ENCODE measurements around the gene JPT1.
A peak's percentile ranks its signal among the peaks of the same experiment; 100 is the strongest.
"Not testable (repeated sequence)": the region's sequence is repeated elsewhere in the genome, so short reads cannot be mapped to it uniquely, and the experiment has no call there.

The JPT1 gene

DNA sequence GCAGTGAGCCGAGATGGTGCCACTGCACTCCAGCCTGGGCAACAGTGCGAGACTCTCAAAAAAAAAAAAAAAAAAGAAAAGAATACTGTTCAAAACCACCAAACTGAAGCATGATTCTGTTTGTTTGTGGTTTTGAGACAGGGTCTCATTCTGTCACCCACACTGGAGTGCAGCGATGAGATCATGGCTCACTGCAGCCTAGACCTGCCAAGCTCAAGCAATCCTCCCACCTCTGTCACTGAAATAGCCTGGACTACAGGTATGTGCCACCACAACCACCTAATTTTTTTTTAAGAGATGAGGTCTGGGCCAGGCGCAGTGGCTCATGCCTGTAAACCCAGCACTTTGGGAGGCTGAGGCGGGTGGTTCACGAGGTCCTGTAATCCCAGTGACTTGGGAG is 24.1 kb upstream of the JPT1 start:
- H3K9ac ChIP-seq (ENCODE audit: low read length): no peak overlapping the region
- H3K9me3 ChIP-seq (ENCODE audit: control insufficient read depth, low read depth, low read length): no peaks in the 10 kb centered on the region
- peaks cover 65% of the 10 kb centered on the region for H3K36me3 ChIP-seq (ENCODE audit: control insufficient read depth, low read depth, low read length)

DNA sequence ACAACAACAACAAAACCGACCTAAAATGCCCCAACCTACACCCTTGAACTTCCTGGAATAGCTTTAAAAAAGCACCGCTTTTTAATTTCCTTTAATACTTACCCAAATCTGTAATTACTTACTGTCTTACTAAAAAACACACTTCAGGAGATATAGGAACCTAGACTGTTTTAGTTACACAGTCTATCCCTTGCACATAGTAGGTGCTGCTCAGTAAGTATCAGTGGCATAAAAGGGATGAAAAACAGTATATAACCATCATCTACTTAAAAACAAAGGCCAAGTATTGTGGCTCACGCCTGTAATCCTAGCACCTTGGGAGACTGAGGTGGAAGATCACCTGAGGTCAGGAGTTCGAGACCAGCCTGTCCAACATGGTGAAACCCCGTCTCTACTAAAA is 22.3 kb upstream of the JPT1 start:
- Histone ChIP-seq H3K4me3 (ENCODE audit: low read length) (no peak overlapping the region), H3K9ac (ENCODE audit: low read length) (no peak overlapping the region), H3K4me1 (ENCODE audit: control insufficient read depth, low read depth, low read length) (no peaks in the 10 kb centered on the region), H3K9me3 (ENCODE audit: control insufficient read depth, low read depth, low read length) (no peaks in the 10 kb centered on the region), H3K27me3 (ENCODE audit: control insufficient read depth, insufficient read depth, low read length) (no peaks in the 10 kb centered on the region), H3K36me3 (ENCODE audit: control insufficient read depth, low read depth, low read length) (peaks cover 76% of the 10 kb centered on the region), H3K27ac (ENCODE audit: low read length) (no peak overlapping the region)

More for the DNA sequence above, 24.1 kb upstream of the JPT1 start:
- Histone ChIP-seq H3K4me1 (ENCODE audit: control insufficient read depth, low read depth, low read length) (peaks cover 4% of the 10 kb centered on the region), H3K27me3 (ENCODE audit: control insufficient read depth, insufficient read depth, low read length) (no peaks in the 10 kb centered on the region), H3K27ac (ENCODE audit: low read length) (no peak overlapping the region), H3K4me3 (ENCODE audit: low read length) (no peak overlapping the region)

DNA sequence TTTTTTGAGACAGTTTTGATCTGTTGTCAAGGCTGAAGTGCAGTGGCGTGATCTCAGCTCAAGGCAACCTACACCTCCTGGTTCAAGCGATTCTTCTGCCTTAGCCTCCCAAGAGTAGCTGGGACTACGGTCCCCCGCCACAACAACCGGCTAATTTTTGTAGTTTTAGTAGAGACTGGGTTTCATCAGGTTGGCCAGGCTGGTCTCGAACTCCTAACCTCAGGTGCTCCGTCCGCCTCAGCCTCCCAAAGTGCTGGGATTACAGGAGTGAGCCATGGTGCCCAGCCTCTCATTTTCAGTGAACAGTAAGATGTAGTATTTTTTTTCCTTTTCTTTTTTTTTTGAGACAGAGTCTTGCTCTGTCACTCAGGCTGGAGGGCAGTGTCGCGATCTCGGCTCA is 20.7 kb upstream of the JPT1 start:
- Histone ChIP-seq H3K27me3 (ENCODE audit: control insufficient read depth, insufficient read depth, low read length) (no peaks in the 10 kb centered on the region), H3K9me3 (ENCODE audit: control insufficient read depth, low read depth, low read length) (no peaks in the 10 kb centered on the region), H3K27ac (ENCODE audit: low read length) (no peak overlapping the region), H3K4me3 (ENCODE audit: low read length) (no peak overlapping the region), H3K4me1 (ENCODE audit: control insufficient read depth, low read depth, low read length) (no peaks in the 10 kb centered on the region), H3K9ac (ENCODE audit: low read length) (no peak overlapping the region), H3K36me3 (ENCODE audit: control insufficient read depth, low read depth, low read length) (peaks cover 81% of the 10 kb centered on the region)

DNA sequence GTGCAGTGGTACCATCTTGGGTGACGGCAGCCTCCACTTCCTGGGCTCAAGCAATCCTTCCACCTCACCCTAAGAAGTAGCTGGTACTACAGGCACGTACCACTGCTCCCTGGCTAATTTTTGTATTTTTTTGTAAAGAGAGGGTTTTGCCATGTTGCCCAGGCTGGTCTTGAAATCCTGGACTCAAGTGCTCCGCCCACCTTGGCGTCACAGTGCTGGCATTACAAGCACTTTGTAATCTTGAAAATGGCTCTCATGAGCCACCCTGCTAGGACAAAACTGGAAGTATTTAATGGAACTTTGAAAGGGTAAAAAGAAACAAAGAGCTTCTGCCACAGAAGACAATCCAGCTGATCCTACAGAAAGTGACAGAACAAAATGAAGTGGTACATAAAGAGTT is 19.2 kb upstream of the JPT1 start:
- Histone ChIP-seq H3K4me3 (ENCODE audit: low read length) (no peak overlapping the region), H3K9ac (ENCODE audit: low read length) (no peak overlapping the region), H3K9me3 (ENCODE audit: control insufficient read depth, low read depth, low read length) (no peaks in the 10 kb centered on the region), H3K27ac (ENCODE audit: low read length) (no peak overlapping the region), H3K4me1 (ENCODE audit: control insufficient read depth, low read depth, low read length) (no peaks in the 10 kb centered on the region), H3K36me3 (ENCODE audit: control insufficient read depth, low read depth, low read length) (peaks cover 74% of the 10 kb centered on the region), H3K27me3 (ENCODE audit: control insufficient read depth, insufficient read depth, low read length) (no peaks in the 10 kb centered on the region)

DNA sequence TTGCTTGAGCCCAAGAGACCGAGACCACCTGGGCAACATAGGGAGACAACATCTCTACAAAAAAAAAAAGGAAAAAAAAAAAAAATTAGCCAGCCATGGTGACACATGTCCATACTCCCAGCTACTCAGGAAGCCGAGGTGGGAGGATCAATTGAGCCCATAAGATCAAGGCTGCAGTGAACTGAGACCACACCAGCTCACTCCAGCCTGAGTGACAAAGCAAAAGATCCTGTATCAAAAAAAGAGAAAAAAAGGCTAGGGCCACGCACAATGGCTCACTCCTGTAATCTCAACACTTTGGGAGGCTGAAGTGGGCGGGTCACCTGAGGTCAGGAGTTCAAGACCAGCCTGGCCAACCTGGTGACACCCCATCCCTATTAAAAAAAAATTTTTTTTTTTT is 14.7 kb upstream of the JPT1 start:
- Histone ChIP-seq H3K36me3 (ENCODE audit: control insufficient read depth, low read depth, low read length) (peaks cover 58% of the 10 kb centered on the region), H3K4me1 (ENCODE audit: control insufficient read depth, low read depth, low read length) (no peaks in the 10 kb centered on the region), H3K27me3 (ENCODE audit: control insufficient read depth, insufficient read depth, low read length) (no peaks in the 10 kb centered on the region), H3K27ac (ENCODE audit: low read length) (no peak overlapping the region), H3K4me3 (ENCODE audit: low read length) (no peak overlapping the region), H3K9me3 (ENCODE audit: control insufficient read depth, low read depth, low read length) (no peaks in the 10 kb centered on the region), H3K9ac (ENCODE audit: low read length) (no peak overlapping the region)

DNA sequence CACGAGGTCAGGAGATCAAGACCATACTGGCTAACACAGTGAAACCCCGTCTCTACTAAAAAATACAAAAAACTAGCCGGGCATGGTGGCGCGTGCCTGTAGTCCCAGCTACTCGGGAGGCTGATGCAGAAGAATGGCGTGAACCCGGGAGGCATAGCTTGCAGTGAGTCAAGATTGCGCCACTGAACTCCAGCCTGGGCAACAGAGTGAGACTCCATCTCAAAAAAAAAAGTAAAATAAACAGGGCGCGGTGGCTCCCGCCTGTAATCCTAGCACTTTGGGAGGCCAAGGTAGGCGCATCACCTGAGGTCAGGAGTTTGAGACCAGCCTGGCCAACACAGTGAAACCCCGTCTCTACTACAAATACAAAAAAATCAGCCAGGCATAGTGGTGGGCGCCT is 10.3 kb upstream of the JPT1 start:
- H3K36me3 ChIP-seq (ENCODE audit: control insufficient read depth, low read depth, low read length): peaks cover 29% of the 10 kb centered on the region
- H3K9me3 ChIP-seq (ENCODE audit: control insufficient read depth, low read depth, low read length); H3K27me3 ChIP-seq (ENCODE audit: control insufficient read depth, insufficient read depth, low read length); H3K27ac ChIP-seq (ENCODE audit: low read length); H3K4me3 ChIP-seq (ENCODE audit: low read length); H3K9ac ChIP-seq (ENCODE audit: low read length); H3K4me1 ChIP-seq (ENCODE audit: control insufficient read depth, low read depth, low read length): not testable (repeated sequence)

DNA sequence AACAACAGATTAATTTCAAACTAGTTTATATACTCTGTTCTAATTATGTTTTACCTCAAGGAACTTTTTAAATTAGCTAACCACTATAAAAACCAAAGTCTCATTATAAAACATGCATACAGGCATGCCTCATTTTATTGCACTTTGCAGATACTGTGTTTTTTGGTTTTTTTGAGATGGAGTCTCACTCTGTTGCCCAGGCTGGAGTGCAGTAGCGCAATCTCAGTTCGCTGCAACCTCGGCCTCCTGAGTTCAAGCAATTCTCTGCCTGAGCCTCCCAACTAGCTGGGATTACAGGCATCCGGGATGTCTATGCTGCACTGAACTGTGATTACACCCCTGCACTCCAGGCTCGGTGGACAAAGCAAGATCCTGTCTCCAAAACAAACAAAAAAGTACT is 8.8 kb upstream of the JPT1 start:
- Histone ChIP-seq H3K27ac (ENCODE audit: low read length) (no peak overlapping the region), H3K36me3 (ENCODE audit: control insufficient read depth, low read depth, low read length) (peaks cover 19% of the 10 kb centered on the region), H3K27me3 (ENCODE audit: control insufficient read depth, insufficient read depth, low read length) (no peaks in the 10 kb centered on the region), H3K9ac (ENCODE audit: low read length) (no peak overlapping the region), H3K9me3 (ENCODE audit: control insufficient read depth, low read depth, low read length) (no peaks in the 10 kb centered on the region), H3K4me1 (ENCODE audit: control insufficient read depth, low read depth, low read length) (no peaks in the 10 kb centered on the region), H3K4me3 (ENCODE audit: low read length) (no peak overlapping the region)

DNA sequence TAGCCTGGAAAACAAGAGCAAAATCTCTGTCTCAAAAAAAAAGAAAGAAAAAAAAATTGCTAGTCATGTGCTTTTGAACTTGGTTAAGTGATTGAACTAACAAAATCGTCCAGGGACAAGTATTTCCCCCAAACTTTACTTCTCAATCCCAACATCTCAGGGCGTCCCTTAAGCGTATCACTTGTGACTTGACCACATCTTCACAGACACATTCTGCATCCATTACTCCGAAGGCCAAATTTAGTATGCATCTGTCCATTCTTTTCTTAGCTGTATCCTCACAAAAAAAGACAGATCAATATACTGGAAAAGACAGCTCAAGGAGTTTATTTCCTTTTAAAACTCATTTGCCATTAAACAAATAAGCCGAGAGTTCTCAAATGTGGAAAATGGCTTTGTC is 5.9 kb upstream of the JPT1 start:
- no peak overlapping the region for H3K27ac ChIP-seq (ENCODE audit: low read length)
- no peak overlapping the region for H3K4me3 ChIP-seq (ENCODE audit: low read length)
- H3K4me1 ChIP-seq (ENCODE audit: control insufficient read depth, low read depth, low read length): peaks cover 2% of the 10 kb centered on the region
- no peaks in the 10 kb centered on the region for H3K9me3 ChIP-seq (ENCODE audit: control insufficient read depth, low read depth, low read length)
- no peak overlapping the region for H3K9ac ChIP-seq (ENCODE audit: low read length)
- no peaks in the 10 kb centered on the region for H3K36me3 ChIP-seq (ENCODE audit: control insufficient read depth, low read depth, low read length)
- no peaks in the 10 kb centered on the region for H3K27me3 ChIP-seq (ENCODE audit: control insufficient read depth, insufficient read depth, low read length)

DNA sequence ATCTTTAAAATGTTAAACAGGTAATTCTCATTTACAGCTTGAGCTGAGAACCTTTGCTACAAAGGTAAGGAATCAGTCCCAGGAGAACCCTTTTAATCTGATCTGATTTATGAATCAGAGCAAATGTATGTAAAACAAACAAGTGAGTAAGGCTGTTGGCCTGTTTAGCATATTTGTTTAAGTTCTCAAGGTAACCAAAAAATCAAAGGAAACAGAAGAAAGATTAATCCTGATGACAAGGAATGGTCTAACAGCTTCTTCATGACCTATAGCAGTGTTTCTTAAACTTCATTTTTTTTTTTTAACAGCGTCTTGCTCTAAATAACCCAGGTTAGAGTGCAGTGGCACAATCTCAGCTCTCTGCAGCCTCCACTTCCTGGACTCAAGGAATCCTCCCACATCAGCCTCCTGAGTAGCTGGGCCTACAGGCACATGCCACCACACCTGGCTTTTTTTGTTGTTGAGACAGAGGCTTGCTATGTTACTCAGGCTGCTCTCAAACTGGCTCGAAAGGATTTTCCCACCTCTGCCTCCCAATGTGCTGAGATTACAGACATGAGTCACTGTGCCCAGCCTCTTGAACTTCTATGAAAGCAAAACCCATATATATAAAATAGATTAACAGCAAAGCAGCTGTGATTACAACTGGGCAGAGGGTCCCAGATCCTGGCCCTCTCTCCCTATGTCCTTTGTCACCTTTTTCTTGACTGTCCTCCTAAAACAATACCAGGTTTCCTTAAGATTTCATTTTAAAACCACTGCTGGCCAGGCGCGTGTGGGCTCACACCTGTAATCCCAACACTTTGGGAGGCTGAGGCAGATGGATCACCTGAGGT is 5.1 kb upstream of the JPT1 start:
- Histone ChIP-seq H3K36me3 (ENCODE audit: control insufficient read depth, low read depth, low read length) (no peaks in the 10 kb centered on the region), H3K4me3 (ENCODE audit: low read length) (no peak overlapping the region), H3K27ac (ENCODE audit: low read length) (no peak overlapping the region), H3K27me3 (ENCODE audit: control insufficient read depth, insufficient read depth, low read length) (no peaks in the 10 kb centered on the region), H3K9ac (ENCODE audit: low read length) (no peak overlapping the region), H3K9me3 (ENCODE audit: control insufficient read depth, low read depth, low read length) (no peaks in the 10 kb centered on the region), H3K4me1 (ENCODE audit: control insufficient read depth, low read depth, low read length) (peaks cover 9% of the 10 kb centered on the region)

DNA sequence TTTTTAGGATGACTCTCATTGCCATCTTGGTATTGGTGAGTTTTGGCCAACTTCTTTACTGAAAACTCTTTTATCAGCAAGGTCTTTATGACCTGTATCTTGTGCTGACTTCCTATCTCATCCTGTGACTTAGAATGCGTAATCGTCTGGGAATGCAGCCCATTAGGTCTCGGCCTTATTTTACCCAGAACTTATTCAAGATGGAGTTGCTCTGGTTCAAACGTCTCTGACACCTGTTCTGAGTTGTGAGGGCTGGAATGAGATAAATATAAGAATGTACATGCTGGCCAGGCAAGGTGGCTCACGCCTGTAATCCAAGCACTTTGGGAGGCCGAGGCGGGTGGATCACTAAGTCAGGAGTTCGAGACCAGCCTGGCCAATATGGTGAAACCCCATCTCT is 4.2 kb upstream of the JPT1 start:
- H3K9ac ChIP-seq (ENCODE audit: low read length); H3K9me3 ChIP-seq (ENCODE audit: control insufficient read depth, low read depth, low read length); H3K4me1 ChIP-seq (ENCODE audit: control insufficient read depth, low read depth, low read length); H3K4me3 ChIP-seq (ENCODE audit: low read length); H3K36me3 ChIP-seq (ENCODE audit: control insufficient read depth, low read depth, low read length); H3K27ac ChIP-seq (ENCODE audit: low read length); H3K27me3 ChIP-seq (ENCODE audit: control insufficient read depth, insufficient read depth, low read length): not testable (repeated sequence)

DNA sequence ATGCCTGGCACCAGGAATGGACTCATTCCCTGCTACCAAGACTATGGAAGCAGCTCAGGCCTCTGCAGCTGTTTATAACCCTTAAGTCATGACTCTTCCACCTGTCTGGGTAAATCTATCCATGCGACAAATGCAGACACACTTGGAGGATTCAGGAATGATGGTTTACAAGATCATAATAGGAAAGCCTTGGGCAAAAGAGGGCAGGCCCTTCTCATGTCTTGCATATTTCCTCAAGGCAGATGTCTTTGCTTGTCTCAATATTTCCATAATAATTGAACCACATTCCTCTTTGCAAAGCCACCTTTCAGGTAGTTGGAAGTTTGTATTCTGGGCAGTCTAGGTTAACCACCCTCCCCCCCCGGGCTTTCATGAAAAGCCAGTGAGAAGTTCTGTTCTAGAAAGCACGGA is 884 bp upstream of the JPT1 start:
- Histone ChIP-seq H3K9ac (ENCODE audit: low read length) (peak overlapping the region; percentile 2), H3K4me3 (ENCODE audit: low read length) (peak overlapping the region; percentile 42), H3K36me3 (ENCODE audit: control insufficient read depth, low read depth, low read length) (no peaks in the 10 kb centered on the region), H3K9me3 (ENCODE audit: control insufficient read depth, low read depth, low read length) (no peaks in the 10 kb centered on the region), H3K27me3 (ENCODE audit: control insufficient read depth, insufficient read depth, low read length) (no peaks in the 10 kb centered on the region), H3K27ac (ENCODE audit: low read length) (no peak overlapping the region), H3K4me1 (ENCODE audit: control insufficient read depth, low read depth, low read length) (peaks cover 18% of the 10 kb centered on the region)

DNA sequence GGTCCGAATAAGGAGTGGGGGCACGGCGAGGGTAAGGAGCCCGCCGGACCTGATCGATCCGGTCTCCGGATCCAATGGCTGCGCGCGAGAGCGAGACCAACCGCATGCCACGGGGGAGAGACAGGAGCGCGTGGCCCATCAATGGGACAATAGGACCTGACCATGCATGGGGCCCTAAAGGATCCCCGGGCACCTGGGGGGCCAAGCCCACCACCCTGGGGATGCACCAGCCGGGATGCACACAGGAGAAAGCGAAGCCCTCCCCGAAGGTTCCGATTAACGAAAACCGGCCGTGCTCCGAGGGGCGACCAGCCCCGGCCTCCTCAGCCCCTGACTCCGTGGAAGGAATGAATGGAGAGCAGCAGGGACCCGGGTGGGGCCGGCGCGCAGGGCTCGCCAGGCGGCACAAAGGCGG is 525 bp downstream of the JPT1 start:
- peak overlapping the region; percentile 88 for H3K4me3 ChIP-seq (ENCODE audit: low read length)
- H3K4me1 ChIP-seq (ENCODE audit: control insufficient read depth, low read depth, low read length): peaks cover 18% of the 10 kb centered on the region
- peak overlapping the region; percentile 22 for H3K27ac ChIP-seq (ENCODE audit: low read length)
- H3K36me3 ChIP-seq (ENCODE audit: control insufficient read depth, low read depth, low read length): peaks cover 2% of the 10 kb centered on the region
- H3K9me3 ChIP-seq (ENCODE audit: control insufficient read depth, low read depth, low read length): no peaks in the 10 kb centered on the region
- H3K27me3 ChIP-seq (ENCODE audit: control insufficient read depth, insufficient read depth, low read length): no peaks in the 10 kb centered on the region
- H3K9ac ChIP-seq (ENCODE audit: low read length): peak overlapping the region; percentile 86
